ENCODE measurements around the gene AIF1L. TPM values are rescaled to one million over a fixed set of nuclear protein-coding genes. Genes with fewer than 3 reads are reported as not detected.

AIF1L gene
- total RNA-seq, 1 donor from 2014 or later = 23.7 TPM

- H3K27me3 Mint-ChIP-seq (ENCODE audit: low read depth, unreplicated experiment) = no peaks in the 10 kb centered on the region
- TF ChIP-seq EZH2 (IDR thresholded peaks at IDR 0.05; ENCODE audit: insufficient read depth, low read length) (no peak), CTCF (IDR thresholded peaks at IDR 0.05; ENCODE audit: insufficient read depth, low read depth, low read length) (no peak)
- no peaks in the 10 kb centered on the region for H3K4me1 ChIP-seq (ENCODE audit: insufficient read depth, low read length)
- H3K9ac ChIP-seq (ENCODE audit: low read length) = no peak overlapping the region
- peaks cover 11% of the 10 kb centered on the region for H3K36me3 Mint-ChIP-seq (ENCODE audit: low read depth, unreplicated experiment)
- DNase-seq (ENCODE audit: low read depth) (no peak), FAIRE-seq (no peak)
- H3K4me2 ChIP-seq (ENCODE audit: low read length) = no peak overlapping the region
- no peak overlapping the region for H3K4me3 ChIP-seq (ENCODE audit: insufficient read depth, low read depth, low read length)
- H3K27me3 ChIP-seq (ENCODE audit: insufficient read depth, low read length) = no peaks in the 10 kb centered on the region
- H3K4me1 Mint-ChIP-seq (ENCODE audit: low read depth, unreplicated experiment) = no peaks in the 10 kb centered on the region
- H3K9me3 Mint-ChIP-seq (ENCODE audit: unreplicated experiment) = no peaks in the 10 kb centered on the region
- H3K79me2 ChIP-seq (ENCODE audit: insufficient read depth, low read length) = peaks cover 20% of the 10 kb centered on the region
- H3K4me3 Mint-ChIP-seq (ENCODE audit: unreplicated experiment) = no peak overlapping the region
- H3K27ac ChIP-seq (ENCODE audit: low read depth, low read length) = no peak overlapping the region
- H3K36me3 ChIP-seq (ENCODE audit: insufficient read depth, low read length) = peaks cover 7% of the 10 kb centered on the region
- H3K27ac Mint-ChIP-seq (ENCODE audit: unreplicated experiment) = no peak overlapping the region
- H4K20me1 ChIP-seq (ENCODE audit: insufficient read depth, low read length) = peaks cover 16% of the 10 kb centered on the region
- no peaks in the 10 kb centered on the region for H3K9me3 ChIP-seq (ENCODE audit: insufficient read depth, low read depth, low read length)
- H2AFZ ChIP-seq (ENCODE audit: low read depth, low read length) = no peak overlapping the region
These were observed 73.4 kb downstream of the AIF1L start for GRCh38 chr9:131169563-131170240.

Other genes starting within 250 kb of the AIF1L start
- not detected in 2 replicates for gene QRFP, start 199.7 kb upstream of the AIF1L start, total RNA-seq
- 0.66 and 1.6 TPM in 2 replicates for gene FIBCD1, start 157.3 kb upstream of the AIF1L start, total RNA-seq
- 0.20 and 0.55 TPM in 2 replicates for gene LAMC3, start 87.4 kb upstream of the AIF1L start, total RNA-seq
- 30.5 and 33.4 TPM in 2 replicates for gene NUP214, start 29.1 kb downstream of the AIF1L start, total RNA-seq
- 0.73 and 1.1 TPM in 2 replicates for gene FAM78A, start 180.0 kb downstream of the AIF1L start, total RNA-seq
- 0.20 and 0.65 TPM in 2 replicates for gene PLPP7, start 193.2 kb downstream of the AIF1L start, total RNA-seq

Measured in astrocyte (in vitro differentiated cells and primary cell).